ENCODE measurements around the gene TMEM131L.

TMEM131L gene

DNA sequence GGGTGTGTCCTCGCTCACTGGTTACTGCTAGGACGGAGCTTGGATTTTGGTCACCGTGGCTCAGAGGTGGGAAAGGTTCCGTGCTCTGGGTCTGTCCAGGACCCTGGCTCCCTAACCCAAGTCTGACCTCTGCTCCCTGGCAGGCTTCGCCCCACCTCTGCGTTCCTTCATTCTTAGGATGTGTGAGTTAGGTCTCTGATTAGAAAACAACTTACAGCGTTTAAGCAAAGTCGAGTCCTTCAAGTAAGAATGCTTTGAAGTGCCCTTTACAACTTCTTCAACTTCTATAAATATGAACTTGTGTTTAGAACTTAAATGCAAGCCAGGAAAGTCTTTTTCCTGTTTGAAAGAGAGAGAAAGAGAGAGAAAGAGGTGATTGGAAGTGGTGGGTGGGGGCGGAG lies 218.8 kb downstream of the TMEM131L start:
- peak overlapping the region; percentile 62 for H3K4me3 ChIP-seq (ENCODE audit: low read depth, low read length)
- TF ChIP-seq, protein P1, sequence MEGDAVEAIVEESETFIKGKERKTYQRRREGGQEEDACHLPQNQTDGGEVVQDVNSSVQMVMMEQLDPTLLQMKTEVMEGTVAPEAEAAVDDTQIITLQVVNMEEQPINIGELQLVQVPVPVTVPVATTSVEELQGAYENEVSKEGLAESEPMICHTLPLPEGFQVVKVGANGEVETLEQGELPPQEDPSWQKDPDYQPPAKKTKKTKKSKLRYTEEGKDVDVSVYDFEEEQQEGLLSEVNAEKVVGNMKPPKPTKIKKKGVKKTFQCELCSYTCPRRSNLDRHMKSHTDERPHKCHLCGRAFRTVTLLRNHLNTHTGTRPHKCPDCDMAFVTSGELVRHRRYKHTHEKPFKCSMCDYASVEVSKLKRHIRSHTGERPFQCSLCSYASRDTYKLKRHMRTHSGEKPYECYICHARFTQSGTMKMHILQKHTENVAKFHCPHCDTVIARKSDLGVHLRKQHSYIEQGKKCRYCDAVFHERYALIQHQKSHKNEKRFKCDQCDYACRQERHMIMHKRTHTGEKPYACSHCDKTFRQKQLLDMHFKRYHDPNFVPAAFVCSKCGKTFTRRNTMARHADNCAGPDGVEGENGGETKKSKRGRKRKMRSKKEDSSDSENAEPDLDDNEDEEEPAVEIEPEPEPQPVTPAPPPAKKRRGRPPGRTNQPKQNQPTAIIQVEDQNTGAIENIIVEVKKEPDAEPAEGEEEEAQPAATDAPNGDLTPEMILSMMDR (conservative IDR thresholded peaks at IDR 0.05; ENCODE audit: low read depth, low read length) = no peak
- no peak for DNase-seq (ENCODE audit: low read depth)

Measured in choroid plexus epithelial cell (primary cell).